SK-N-SH (cell line): Measurements from ENCODE around the gene GPR155.

Experiments
- CTCF ChIP-seq: fragments of 200-600 bp; sonication (generic); IDR thresholded peaks from 2 replicates; pipeline ENCODE4 v1.6.1; 2017; ENCODE audit warnings: antibody characterized with exemption, mild to moderate bottlenecking, moderate library complexity
- ELF1 ChIP-seq: IDR thresholded peaks from 2 replicates; pipeline ENCODE4 v1.4.0; 2012
- EP300 ChIP-seq, 2 experiments: IDR thresholded peaks; 2 replicates each; pipeline versions ENCODE4 v1.4.0 to v1.6.1; 2012; ENCODE audit warnings: borderline replicate concordance in 1 of 2, low read depth in 1 of 2, low read length in 1 of 2
- EZH2phosphoT487 ChIP-seq: fragments of 200-600 bp; sonication (generic); IDR thresholded peaks from 2 replicates; pipeline ENCODE4 v1.6.1; 2017; ENCODE audit warnings: low read depth, mixed run types, mild to moderate bottlenecking, antibody characterized with exemption, moderate library complexity, borderline replicate concordance
- GABPA ChIP-seq: IDR thresholded peaks from 2 replicates; pipeline ENCODE4 v1.4.0; 2012; ENCODE audit warnings: low read depth, mild to moderate bottlenecking
- MAX ChIP-seq: IDR thresholded peaks from 2 replicates; pipeline ENCODE4 v1.4.0; 2012; ENCODE audit warnings: low read depth
- MEF2A ChIP-seq: IDR thresholded peaks from 2 replicates; pipeline ENCODE4 v1.4.0; 2012; ENCODE audit warnings: low read depth, borderline replicate concordance
- SMC3 ChIP-seq: IDR thresholded peaks from 2 replicates; pipeline ENCODE4 v1.6.1; 2012; ENCODE audit warnings: low read depth, low read length, improper control_type of control experiment

GRCh38 chr2:174454566-174454965 is 32.3 kb downstream of the GPR155 start:
- TF ChIP-seq ELF1 (no peak), EZH2phosphoT487 (no peak), CTCF (no peak), SMC3 (no peak), GABPA (no peak), MAX (no peak), MEF2A (no peak), EP300 (IDR thresholded peaks at IDR 0.05; ENCODE audit: borderline replicate concordance in 1 of 2, low read depth in 1 of 2, low read length in 1 of 2) (no peak)
